Astrocyte (in vitro differentiated cells and primary cell): ENCODE data around the gene CNKSR3. TPM values are rescaled to one million over a fixed set of nuclear protein-coding genes. Genes with fewer than 3 reads are reported as not detected.
A peak's percentile ranks its signal among the peaks of the same experiment; 100 is the strongest.

Source experiments
- DNase-seq: peaks from one replicate; pipeline ENCODE4 v3.0.0-alpha.2; 2010; ENCODE audit warnings: low read depth
- FAIRE-seq: peaks from 2 replicates; lab custom pipeline; 2011; peaks lifted over from hg19 to GRCh38; lab: Jason Lieb, UNC
- H2AFZ ChIP-seq: 2 replicates; pipeline ENCODE4 v1.6.0; 2012; ENCODE audit warnings: low read depth, low read length, inconsistent platforms
- H3K27ac ChIP-seq: 2 replicates; pipeline ENCODE4 v1.5.1; 2011; ENCODE audit warnings: low read depth, low read length, inconsistent platforms
- H3K27me3 ChIP-seq: 2 replicates; pipeline ENCODE4 v1.6.0; 2011; ENCODE audit warnings: low read length, inconsistent platforms; ENCODE audit not compliant: insufficient read depth
- H3K36me3 ChIP-seq: 2 replicates; pipeline ENCODE4 v1.5.1; 2011; ENCODE audit warnings: low read length, inconsistent platforms; ENCODE audit not compliant: insufficient read depth
- H3K4me1 ChIP-seq: 2 replicates; pipeline ENCODE4 v1.5.1; 2011; ENCODE audit warnings: low read length, inconsistent platforms; ENCODE audit not compliant: insufficient read depth
- H3K4me2 ChIP-seq: 2 replicates; pipeline ENCODE4 v1.6.0; 2012; ENCODE audit warnings: low read length, inconsistent platforms
- H3K4me3 ChIP-seq: 2 replicates; pipeline ENCODE4 v1.5.1; 2011; ENCODE audit warnings: low read depth, mild to moderate bottlenecking, low read length, inconsistent platforms; ENCODE audit not compliant: insufficient read depth
- H3K79me2 ChIP-seq: 2 replicates; pipeline ENCODE4 v1.6.0; 2012; ENCODE audit warnings: mild to moderate bottlenecking, low read length, inconsistent platforms; ENCODE audit not compliant: insufficient read depth
- H3K9ac ChIP-seq: 2 replicates; pipeline ENCODE4 v1.6.0; 2012; ENCODE audit warnings: mild to moderate bottlenecking, low read length, inconsistent platforms
- H3K9me3 ChIP-seq: 2 replicates; pipeline ENCODE4 v1.5.1; 2012; ENCODE audit warnings: low read depth, mild to moderate bottlenecking, low read length, inconsistent platforms; ENCODE audit not compliant: insufficient read depth
- H4K20me1 ChIP-seq: 2 replicates; pipeline ENCODE4 v1.6.0; 2012; ENCODE audit warnings: low read length, inconsistent platforms; ENCODE audit not compliant: insufficient read depth
- H3K27ac Mint-ChIP-seq: one replicate; pipeline ENCODE4 v1.8.0; 2021; ENCODE audit warnings: mild to moderate bottlenecking, mixed read lengths; ENCODE audit not compliant: unreplicated experiment
- H3K27me3 Mint-ChIP-seq: one replicate; pipeline ENCODE4 v1.8.0; 2021; ENCODE audit warnings: low read depth, mixed read lengths; ENCODE audit not compliant: unreplicated experiment
- H3K36me3 Mint-ChIP-seq: one replicate; pipeline ENCODE4 v1.8.0; 2021; ENCODE audit warnings: low read depth, mixed read lengths; ENCODE audit not compliant: unreplicated experiment
- H3K4me1 Mint-ChIP-seq: one replicate; pipeline ENCODE4 v1.8.0; 2021; ENCODE audit warnings: low read depth, mixed read lengths; ENCODE audit not compliant: unreplicated experiment
- H3K4me3 Mint-ChIP-seq: one replicate; pipeline ENCODE4 v1.8.0; 2021; ENCODE audit warnings: mild to moderate bottlenecking, moderate library complexity, mixed read lengths; ENCODE audit not compliant: unreplicated experiment
- H3K9me3 Mint-ChIP-seq: one replicate; pipeline ENCODE4 v1.8.0; 2021; ENCODE audit warnings: mild to moderate bottlenecking, mixed read lengths; ENCODE audit not compliant: unreplicated experiment
- CTCF ChIP-seq: IDR thresholded peaks from 2 replicates; pipeline ENCODE4 v1.5.1; 2011; ENCODE audit warnings: low read depth, mild to moderate bottlenecking, inconsistent platforms, low read length, moderate library complexity; ENCODE audit not compliant: insufficient read depth
- EZH2 ChIP-seq: IDR thresholded peaks from 2 replicates; pipeline ENCODE4 v1.6.1; 2012; ENCODE audit warnings: mild to moderate bottlenecking, low read length, inconsistent platforms; ENCODE audit not compliant: insufficient read depth
- total RNA-seq: library from RNA; stranded (reverse); gene quantifications from 2 replicates; pipeline ENCODE4 v1.2.1, GENCODE V29; 2021

The CNKSR3 gene
- total RNA-seq, 1 donor from 2014 or later = 11.1 TPM

- peak; percentile 35 for DNase-seq
- Histone ChIP-seq H3K27me3 (no peaks in the 10 kb centered on the region), H4K20me1 (no peaks in the 10 kb centered on the region), H3K27ac (peak overlapping the region; percentile 74), H3K4me1 (peaks cover 26% of the 10 kb centered on the region), H3K4me3 (peak overlapping the region; percentile 42), H3K36me3 (no peaks in the 10 kb centered on the region), H3K4me2 (peak overlapping the region; percentile 86), H3K79me2 (peaks cover 27% of the 10 kb centered on the region), H3K9me3 (no peaks in the 10 kb centered on the region), H2AFZ (peak overlapping the region; percentile 43), H3K9ac (peak overlapping the region; percentile 75)
- peaks cover 30% of the 10 kb centered on the region for H3K4me1 Mint-ChIP-seq
- TF ChIP-seq EZH2 = no peak
- TF ChIP-seq CTCF = no peak
- no peaks in the 10 kb centered on the region for H3K9me3 Mint-ChIP-seq
- FAIRE-seq = no peak
- H3K4me3 Mint-ChIP-seq = no peak overlapping the region
- peak overlapping the region; percentile 41 for H3K27ac Mint-ChIP-seq
- H3K36me3 Mint-ChIP-seq = peaks cover under 1% of the 10 kb centered on the region
- H3K27me3 Mint-ChIP-seq = no peaks in the 10 kb centered on the region
Measured at GRCh38 chr6:154479771-154480639, 30.5 kb downstream of the CNKSR3 start.

DNA sequence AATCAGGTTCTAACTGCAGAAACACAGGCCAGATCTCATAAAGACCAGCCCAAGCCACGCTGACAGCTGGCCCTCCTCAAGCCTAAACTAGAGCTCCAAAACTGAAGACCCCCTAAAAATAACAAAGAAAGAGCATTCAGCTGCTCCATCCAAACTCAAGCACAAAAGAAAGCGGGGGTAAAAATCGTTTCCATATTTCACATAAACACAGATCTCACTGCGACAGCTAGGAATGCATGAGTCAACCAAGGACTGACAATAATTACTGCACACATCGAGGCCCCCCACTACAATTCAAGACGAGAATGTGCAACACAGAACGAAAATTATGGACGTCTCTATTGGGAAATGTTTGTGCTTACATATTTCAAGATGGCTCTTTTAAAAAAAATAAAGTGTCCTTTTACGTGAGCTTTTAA lies 31.1 kb downstream of the CNKSR3 start:
- Histone ChIP-seq H3K4me2 (peak overlapping the region; percentile 86), H3K36me3 (no peaks in the 10 kb centered on the region), H3K27me3 (no peaks in the 10 kb centered on the region), H3K4me1 (peaks cover 26% of the 10 kb centered on the region), H3K9me3 (no peaks in the 10 kb centered on the region), H4K20me1 (no peaks in the 10 kb centered on the region), H3K4me3 (peak overlapping the region; percentile 42), H2AFZ (peak overlapping the region; percentile 43), H3K9ac (peak overlapping the region; percentile 75), H3K27ac (peak overlapping the region; percentile 74), H3K79me2 (peaks cover 27% of the 10 kb centered on the region)
- peaks cover 36% of the 10 kb centered on the region for H3K4me1 Mint-ChIP-seq
- peak; percentile 63 for DNase-seq
- H3K27me3 Mint-ChIP-seq = no peaks in the 10 kb centered on the region
- H3K36me3 Mint-ChIP-seq = peaks cover 3% of the 10 kb centered on the region
- H3K27ac Mint-ChIP-seq = peak overlapping the region; percentile 41
- no peak for TF ChIP-seq CTCF
- TF ChIP-seq EZH2 = no peak
- H3K9me3 Mint-ChIP-seq = no peaks in the 10 kb centered on the region
- peak; percentile 26 for FAIRE-seq
- no peak overlapping the region for H3K4me3 Mint-ChIP-seq

GRCh38 chr6:154478701-154479060 lies 31.8 kb downstream of the CNKSR3 start:
- H3K36me3 Mint-ChIP-seq = peaks cover 3% of the 10 kb centered on the region
- Histone ChIP-seq H3K4me3 (peak overlapping the region; percentile 42), H3K36me3 (no peaks in the 10 kb centered on the region), H3K9me3 (no peaks in the 10 kb centered on the region), H2AFZ (peak overlapping the region; percentile 2), H4K20me1 (no peaks in the 10 kb centered on the region), H3K4me2 (peak overlapping the region; percentile 86), H3K79me2 (peaks cover 27% of the 10 kb centered on the region), H3K27me3 (no peaks in the 10 kb centered on the region), H3K9ac (peak overlapping the region; percentile 75), H3K4me1 (peaks cover 26% of the 10 kb centered on the region), H3K27ac (peak overlapping the region; percentile 74)
- DNase-seq = peak; percentile 27
- H3K27me3 Mint-ChIP-seq = no peaks in the 10 kb centered on the region
- TF ChIP-seq EZH2 (no peak), CTCF (no peak)
- peak overlapping the region; percentile 28 for H3K27ac Mint-ChIP-seq
- no peaks in the 10 kb centered on the region for H3K9me3 Mint-ChIP-seq
- no peak overlapping the region for H3K4me3 Mint-ChIP-seq
- no peak for FAIRE-seq
- H3K4me1 Mint-ChIP-seq = peaks cover 38% of the 10 kb centered on the region
